Calu3 (cell line): ENCODE results near the gene IGFBP5. TPM values are rescaled to one million over a fixed set of nuclear protein-coding genes. Genes with fewer than 3 reads are reported as not detected.

Source experiments
- BruUV-seq: library from RNA; stranded (reverse); fragments of 400-500 nt; replicated peaks from 2 replicates; lab custom pipeline; 2021; lab: Mats Ljungman, UMichigan
- CTCF ChIA-PET: fragments of 300-600 bp; sonication (Branson Sonifier 250); formaldehyde crosslinking; loops from one replicate; lab custom pipeline; 2022; ENCODE audit warnings: antibody characterized with exemption; lab: Charles Lee
- DNase-seq: peaks from one replicate; pipeline ENCODE4 v3.0.0; 2022
- H3K27ac Mint-ChIP-seq: one replicate; pipeline ENCODE4 v1.8.0; 2022; ENCODE audit warnings: mixed read lengths; ENCODE audit not compliant: unreplicated experiment
- H3K27me3 Mint-ChIP-seq: one replicate; pipeline ENCODE4 v1.8.0; 2022; ENCODE audit warnings: mixed read lengths; ENCODE audit not compliant: unreplicated experiment
- H3K36me3 Mint-ChIP-seq: one replicate; pipeline ENCODE4 v1.8.0; 2022; ENCODE audit warnings: mild to moderate bottlenecking, moderate library complexity, mixed read lengths; ENCODE audit not compliant: insufficient read depth, unreplicated experiment
- H3K4me1 Mint-ChIP-seq: one replicate; pipeline ENCODE4 v1.8.0; 2022; ENCODE audit warnings: mild to moderate bottlenecking, low read depth, mixed read lengths; ENCODE audit not compliant: unreplicated experiment
- H3K4me3 Mint-ChIP-seq: one replicate; pipeline ENCODE4 v1.8.0; 2022; ENCODE audit warnings: mild to moderate bottlenecking, low read depth, moderate library complexity, mixed read lengths; ENCODE audit not compliant: unreplicated experiment
- H3K9me3 Mint-ChIP-seq: one replicate; pipeline ENCODE4 v1.8.0; 2022; ENCODE audit warnings: low read depth, mixed read lengths; ENCODE audit not compliant: unreplicated experiment
- CTCF ChIP-seq: fragments of 200-600 bp; IDR thresholded peaks from one replicate; pipeline ENCODE4 v1.8.0; 2022; ENCODE audit warnings: antibody characterized with exemption; ENCODE audit not compliant: unreplicated experiment
- intact Hi-C: fragments of 100-400 bp; cut with micrococcal nuclease; formaldehyde crosslinking; loops from one replicate; pipeline ENCODE4 v1.10.0; 2022; ENCODE audit not compliant: unreplicated experiment
- total RNA-seq: library from RNA; stranded (reverse); gene quantifications from 2 replicates; pipeline ENCODE4 v1.2.3, GENCODE V29; 2022

The IGFBP5 gene
- total RNA-seq, 1 experiment from 2014 or later, result 14.8 TPM

GRCh38 chr2:216657980-216658379, 37.4 kb downstream of the IGFBP5 start:
- Mint-ChIP-seq H3K9me3 (no peaks in the 10 kb centered on the region), H3K4me1 (peaks cover 15% of the 10 kb centered on the region), H3K27ac (no peak overlapping the region), H3K36me3 (peaks cover 7% of the 10 kb centered on the region), H3K27me3 (no peaks in the 10 kb centered on the region), H3K4me3 (no peak overlapping the region)
- no TSS peak for BruUV-seq
- TF ChIP-seq CTCF, result no peak
- CTCF ChIA-PET, result interaction anchor here (1.1 to 1.4 kb wide), 2 partner anchors 28 to 139 kb away, joined by 3 to 4 read pairs; no protein-coding TSS in a partner anchor
- intact Hi-C loops, result no loop called here
- no peak for DNase-seq

DNA sequence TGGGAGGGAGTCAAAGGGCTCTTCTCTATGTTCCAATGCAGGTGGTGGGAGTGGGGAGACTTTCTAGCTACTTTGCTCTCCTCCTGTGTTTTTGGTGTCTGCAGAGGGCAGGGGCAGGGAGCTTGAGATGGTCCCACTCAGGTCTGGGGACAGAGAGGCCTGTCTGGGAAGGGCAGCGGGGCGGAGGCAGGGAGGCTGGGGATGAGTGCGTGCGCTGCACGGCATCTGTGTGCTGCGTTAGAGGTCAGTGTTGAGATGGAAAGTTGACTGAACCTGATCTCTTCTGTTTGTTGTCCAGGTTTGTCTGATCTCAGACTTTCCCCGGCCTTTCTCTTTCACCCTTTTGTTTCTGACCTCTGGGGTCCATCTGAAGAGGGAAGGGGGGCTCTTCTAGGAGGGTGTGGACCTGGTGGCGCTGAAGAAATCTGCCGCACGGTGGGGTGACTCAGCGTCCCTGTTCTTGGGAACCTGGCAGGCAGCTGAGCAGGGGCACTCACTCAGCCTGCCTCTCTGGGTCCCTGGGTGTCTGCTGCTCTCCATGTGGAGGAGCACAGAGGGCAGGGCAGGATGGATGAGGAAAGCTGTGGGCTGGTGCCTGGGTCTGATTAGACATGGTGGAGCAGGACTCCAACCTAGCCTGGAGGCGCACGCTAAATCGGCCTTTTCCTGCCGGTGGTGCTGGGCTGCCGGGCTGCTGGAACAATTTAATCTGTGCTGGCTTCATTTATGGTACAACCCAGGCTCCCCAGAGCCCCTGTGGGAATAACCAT, 38.1 kb downstream of the IGFBP5 start:
- TF ChIP-seq CTCF, result no peak
- no TSS peak for BruUV-seq
- Mint-ChIP-seq H3K4me3 (no peak overlapping the region), H3K27ac (no peak overlapping the region), H3K36me3 (peaks cover 7% of the 10 kb centered on the region), H3K9me3 (no peaks in the 10 kb centered on the region), H3K4me1 (peaks cover 22% of the 10 kb centered on the region), H3K27me3 (no peaks in the 10 kb centered on the region)
- intact Hi-C loops, result no loop called here
- DNase-seq, result no peak
- CTCF ChIA-PET, result interaction anchor here (1.1 to 1.4 kb wide), 2 partner anchors 27 to 138 kb away, joined by 3 to 4 read pairs; no protein-coding TSS in a partner anchor

DNA sequence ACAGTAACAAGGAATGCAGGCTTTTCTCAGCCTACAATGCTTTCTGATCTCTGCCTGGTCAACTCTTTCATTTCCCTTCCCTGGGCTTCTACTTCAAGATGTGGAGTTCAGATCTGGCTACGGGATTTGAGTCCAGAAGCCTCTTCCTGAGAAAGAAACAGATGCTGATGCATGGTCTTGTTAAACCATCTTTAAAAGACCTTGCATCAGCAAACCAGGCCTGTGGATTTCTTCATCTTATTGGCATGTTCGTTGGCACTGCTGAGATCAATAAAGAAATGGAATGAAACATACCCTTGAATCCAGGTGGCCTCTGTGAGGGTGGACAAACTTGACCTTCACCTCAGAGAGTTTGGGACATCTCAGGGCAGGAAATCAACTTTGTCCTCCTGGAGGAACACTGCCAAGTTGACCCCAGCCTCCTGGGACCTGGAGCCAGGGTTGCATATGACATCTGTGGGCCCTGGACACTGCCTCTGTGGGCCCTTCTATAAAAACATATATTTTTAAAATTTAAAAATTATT, 40.8 kb downstream of the IGFBP5 start:
- DNase-seq, result no peak
- peaks cover 9% of the 10 kb centered on the region for H3K36me3 Mint-ChIP-seq
- H3K9me3 Mint-ChIP-seq, result no peaks in the 10 kb centered on the region
- intact Hi-C loops, result loop anchor here (5.0 kb wide), 1 partner anchor 52 kb away; no protein-coding TSS in a partner anchor
- TF ChIP-seq CTCF, result no peak
- no TSS peak for BruUV-seq
- CTCF ChIA-PET, result no interaction called here
- no peaks in the 10 kb centered on the region for H3K27me3 Mint-ChIP-seq
- H3K4me1 Mint-ChIP-seq, result peaks cover 45% of the 10 kb centered on the region
- H3K27ac Mint-ChIP-seq, result no peak overlapping the region
- H3K4me3 Mint-ChIP-seq, result no peak overlapping the region

GRCh38 chr2:216653931-216654365, 41.4 kb downstream of the IGFBP5 start:
- BruUV-seq, result no TSS peak

More at GRCh38 chr2:216653931-216654365, 41.4 kb downstream of the IGFBP5 start:
- H3K27me3 Mint-ChIP-seq, result no peaks in the 10 kb centered on the region
- H3K4me3 Mint-ChIP-seq, result no peak overlapping the region
- H3K27ac Mint-ChIP-seq, result no peak overlapping the region
- peaks cover 9% of the 10 kb centered on the region for H3K36me3 Mint-ChIP-seq
- TF ChIP-seq CTCF, result no peak
- peaks cover 48% of the 10 kb centered on the region for H3K4me1 Mint-ChIP-seq
- no peaks in the 10 kb centered on the region for H3K9me3 Mint-ChIP-seq
- no peak for DNase-seq
- intact Hi-C loops, result loop anchor here (2.0 to 5.0 kb wide), 2 partner anchors 17 to 52 kb away; no protein-coding TSS in a partner anchor
- CTCF ChIA-PET, result interaction anchor here (0.6 kb wide), 1 partner anchor 41 kb away, joined by 5 read pairs; the partner anchor contains the start of gene IGFBP5
